Measurements from ENCODE around the gene RABIF.

DNA sequence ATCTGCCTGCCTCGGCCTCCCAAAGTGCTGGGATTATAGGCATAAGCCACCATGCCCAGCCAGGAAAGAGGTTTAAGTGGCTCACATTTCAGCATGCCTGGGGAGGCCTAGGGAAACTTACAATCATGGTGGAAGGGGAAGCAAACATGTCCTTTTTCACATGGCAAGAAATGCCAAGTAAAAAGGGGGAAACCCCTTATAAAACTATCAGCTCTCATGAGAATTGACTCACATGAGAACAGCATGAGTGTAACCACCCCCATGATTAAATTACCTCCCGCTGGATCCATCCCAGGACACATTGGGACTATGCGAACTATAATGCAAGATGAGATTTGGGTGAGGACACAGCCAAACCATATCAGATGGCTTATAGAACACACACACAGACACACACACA lies 46.9 kb upstream of the RABIF start:
- TF ChIP-seq, protein P1, sequence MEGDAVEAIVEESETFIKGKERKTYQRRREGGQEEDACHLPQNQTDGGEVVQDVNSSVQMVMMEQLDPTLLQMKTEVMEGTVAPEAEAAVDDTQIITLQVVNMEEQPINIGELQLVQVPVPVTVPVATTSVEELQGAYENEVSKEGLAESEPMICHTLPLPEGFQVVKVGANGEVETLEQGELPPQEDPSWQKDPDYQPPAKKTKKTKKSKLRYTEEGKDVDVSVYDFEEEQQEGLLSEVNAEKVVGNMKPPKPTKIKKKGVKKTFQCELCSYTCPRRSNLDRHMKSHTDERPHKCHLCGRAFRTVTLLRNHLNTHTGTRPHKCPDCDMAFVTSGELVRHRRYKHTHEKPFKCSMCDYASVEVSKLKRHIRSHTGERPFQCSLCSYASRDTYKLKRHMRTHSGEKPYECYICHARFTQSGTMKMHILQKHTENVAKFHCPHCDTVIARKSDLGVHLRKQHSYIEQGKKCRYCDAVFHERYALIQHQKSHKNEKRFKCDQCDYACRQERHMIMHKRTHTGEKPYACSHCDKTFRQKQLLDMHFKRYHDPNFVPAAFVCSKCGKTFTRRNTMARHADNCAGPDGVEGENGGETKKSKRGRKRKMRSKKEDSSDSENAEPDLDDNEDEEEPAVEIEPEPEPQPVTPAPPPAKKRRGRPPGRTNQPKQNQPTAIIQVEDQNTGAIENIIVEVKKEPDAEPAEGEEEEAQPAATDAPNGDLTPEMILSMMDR (IDR thresholded peaks at IDR 0.05; ENCODE audit: borderline replicate concordance, extremely low read depth, low read length, poor library complexity, severe bottlenecking): no peak
- no peak for TF ChIP-seq EZH2 (IDR thresholded peaks at IDR 0.05; ENCODE audit: borderline replicate concordance, low read depth, low read length, severe bottlenecking)

Data from DND-41 (cell line).